ENCODE data around the gene BTBD10. TPM values are rescaled to one million over a fixed set of nuclear protein-coding genes. Genes with fewer than 3 reads are reported as not detected.

Gene BTBD10
- total and polyA plus RNA-seq, 2 of the 13 experiments (the other 11 are each of a cell fraction or from before 2014, with no cell fraction given): 9.8 to 26.6 TPM

DNA sequence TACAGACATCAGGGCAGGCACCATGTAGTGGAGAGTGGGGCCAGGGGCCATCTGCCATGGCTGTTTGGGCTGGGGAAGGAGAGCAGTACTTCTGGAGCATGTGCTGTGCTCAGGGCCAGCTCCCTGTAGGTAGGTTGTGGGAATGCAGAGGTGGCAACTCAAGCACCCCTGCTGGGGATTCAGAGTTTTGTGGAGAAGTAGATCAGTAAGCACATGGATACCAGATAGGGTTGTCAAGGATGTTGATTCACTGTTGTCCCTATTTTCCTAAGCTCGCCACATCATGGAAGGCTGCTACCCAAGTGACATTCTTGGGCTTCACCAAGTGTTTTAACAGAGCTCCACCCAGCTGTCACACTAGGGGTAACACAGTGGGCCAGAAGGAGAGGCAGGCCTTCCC is 118.2 kb downstream of the BTBD10 start (continued):
- TF ChIP-seq, protein P1, sequence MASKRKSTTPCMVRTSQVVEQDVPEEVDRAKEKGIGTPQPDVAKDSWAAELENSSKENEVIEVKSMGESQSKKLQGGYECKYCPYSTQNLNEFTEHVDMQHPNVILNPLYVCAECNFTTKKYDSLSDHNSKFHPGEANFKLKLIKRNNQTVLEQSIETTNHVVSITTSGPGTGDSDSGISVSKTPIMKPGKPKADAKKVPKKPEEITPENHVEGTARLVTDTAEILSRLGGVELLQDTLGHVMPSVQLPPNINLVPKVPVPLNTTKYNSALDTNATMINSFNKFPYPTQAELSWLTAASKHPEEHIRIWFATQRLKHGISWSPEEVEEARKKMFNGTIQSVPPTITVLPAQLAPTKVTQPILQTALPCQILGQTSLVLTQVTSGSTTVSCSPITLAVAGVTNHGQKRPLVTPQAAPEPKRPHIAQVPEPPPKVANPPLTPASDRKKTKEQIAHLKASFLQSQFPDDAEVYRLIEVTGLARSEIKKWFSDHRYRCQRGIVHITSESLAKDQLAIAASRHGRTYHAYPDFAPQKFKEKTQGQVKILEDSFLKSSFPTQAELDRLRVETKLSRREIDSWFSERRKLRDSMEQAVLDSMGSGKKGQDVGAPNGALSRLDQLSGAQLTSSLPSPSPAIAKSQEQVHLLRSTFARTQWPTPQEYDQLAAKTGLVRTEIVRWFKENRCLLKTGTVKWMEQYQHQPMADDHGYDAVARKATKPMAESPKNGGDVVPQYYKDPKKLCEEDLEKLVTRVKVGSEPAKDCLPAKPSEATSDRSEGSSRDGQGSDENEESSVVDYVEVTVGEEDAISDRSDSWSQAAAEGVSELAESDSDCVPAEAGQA (IDR thresholded peaks at IDR 0.05; ENCODE audit: low read depth): no peak
- TF ChIP-seq, protein P1 (CRISPR knock-in tag; IDR thresholded peaks at IDR 0.05; ENCODE audit: borderline replicate concordance): no peak
- TF ChIP-seq NPAS2 (CRISPR knock-in tag; IDR thresholded peaks at IDR 0.05; ENCODE audit: borderline replicate concordance) (no peak), ZBTB3 (CRISPR knock-in tag; IDR thresholded peaks at IDR 0.05; ENCODE audit: borderline replicate concordance, low read depth) (no peak), CBX5 (CRISPR knock-in tag; IDR thresholded peaks at IDR 0.05; ENCODE audit: borderline replicate concordance) (no peak), GTF2F1 (IDR thresholded peaks at IDR 0.05; ENCODE audit: low read length) (no peak), ZNF510 (CRISPR knock-in tag; IDR thresholded peaks at IDR 0.05; ENCODE audit: low read depth) (no peak), PRMT3 (CRISPR knock-in tag; IDR thresholded peaks at IDR 0.05; ENCODE audit: borderline replicate concordance, low read depth) (no peak), ZFP82 (CRISPR knock-in tag; IDR thresholded peaks at IDR 0.05; ENCODE audit: borderline replicate concordance) (no peak)
- TF ChIP-seq, protein P2, sequence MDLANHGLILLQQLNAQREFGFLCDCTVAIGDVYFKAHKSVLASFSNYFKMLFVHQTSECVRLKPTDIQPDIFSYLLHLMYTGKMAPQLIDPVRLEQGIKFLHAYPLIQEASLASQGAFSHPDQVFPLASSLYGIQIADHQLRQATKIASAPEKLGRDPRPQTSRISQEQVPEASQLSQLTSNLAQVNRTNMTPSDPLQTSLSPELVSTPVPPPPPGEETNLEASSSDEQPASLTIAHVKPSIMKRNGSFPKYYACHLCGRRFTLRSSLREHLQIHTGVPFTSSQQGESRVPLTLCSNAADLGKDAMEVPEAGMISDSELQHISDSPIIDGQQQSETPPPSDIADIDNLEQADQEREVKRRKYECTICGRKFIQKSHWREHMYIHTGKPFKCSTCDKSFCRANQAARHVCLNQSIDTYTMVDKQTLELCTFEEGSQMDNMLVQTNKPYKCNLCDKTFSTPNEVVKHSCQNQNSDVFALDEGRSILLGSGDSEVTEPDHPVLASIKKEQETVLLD (CRISPR knock-in tag; IDR thresholded peaks at IDR 0.05; ENCODE audit: low read depth): no peak
- TF ChIP-seq, protein P3, sequence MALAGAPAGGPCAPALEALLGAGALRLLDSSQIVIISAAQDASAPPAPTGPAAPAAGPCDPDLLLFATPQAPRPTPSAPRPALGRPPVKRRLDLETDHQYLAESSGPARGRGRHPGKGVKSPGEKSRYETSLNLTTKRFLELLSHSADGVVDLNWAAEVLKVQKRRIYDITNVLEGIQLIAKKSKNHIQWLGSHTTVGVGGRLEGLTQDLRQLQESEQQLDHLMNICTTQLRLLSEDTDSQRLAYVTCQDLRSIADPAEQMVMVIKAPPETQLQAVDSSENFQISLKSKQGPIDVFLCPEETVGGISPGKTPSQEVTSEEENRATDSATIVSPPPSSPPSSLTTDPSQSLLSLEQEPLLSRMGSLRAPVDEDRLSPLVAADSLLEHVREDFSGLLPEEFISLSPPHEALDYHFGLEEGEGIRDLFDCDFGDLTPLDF (CRISPR knock-in tag; IDR thresholded peaks at IDR 0.05): no peak
- TF ChIP-seq, protein P4, sequence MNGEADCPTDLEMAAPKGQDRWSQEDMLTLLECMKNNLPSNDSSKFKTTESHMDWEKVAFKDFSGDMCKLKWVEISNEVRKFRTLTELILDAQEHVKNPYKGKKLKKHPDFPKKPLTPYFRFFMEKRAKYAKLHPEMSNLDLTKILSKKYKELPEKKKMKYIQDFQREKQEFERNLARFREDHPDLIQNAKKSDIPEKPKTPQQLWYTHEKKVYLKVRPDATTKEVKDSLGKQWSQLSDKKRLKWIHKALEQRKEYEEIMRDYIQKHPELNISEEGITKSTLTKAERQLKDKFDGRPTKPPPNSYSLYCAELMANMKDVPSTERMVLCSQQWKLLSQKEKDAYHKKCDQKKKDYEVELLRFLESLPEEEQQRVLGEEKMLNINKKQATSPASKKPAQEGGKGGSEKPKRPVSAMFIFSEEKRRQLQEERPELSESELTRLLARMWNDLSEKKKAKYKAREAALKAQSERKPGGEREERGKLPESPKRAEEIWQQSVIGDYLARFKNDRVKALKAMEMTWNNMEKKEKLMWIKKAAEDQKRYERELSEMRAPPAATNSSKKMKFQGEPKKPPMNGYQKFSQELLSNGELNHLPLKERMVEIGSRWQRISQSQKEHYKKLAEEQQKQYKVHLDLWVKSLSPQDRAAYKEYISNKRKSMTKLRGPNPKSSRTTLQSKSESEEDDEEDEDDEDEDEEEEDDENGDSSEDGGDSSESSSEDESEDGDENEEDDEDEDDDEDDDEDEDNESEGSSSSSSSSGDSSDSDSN (CRISPR knock-in tag; IDR thresholded peaks at IDR 0.05): no peak

All from HepG2 (cell line).